HG03378 (cell line): ENCODE data around the gene FBRS.
"Not testable (repeated sequence)": the region's sequence is repeated elsewhere in the genome, so short reads cannot be mapped to it uniquely, and the experiment has no call there.

Source experiments
- ATAC-seq: cut with Tn5 transposase; IDR thresholded peaks from one replicate; pipeline ENCODE4 v1.9.1; 2021; ENCODE audit warnings: mild to moderate bottlenecking, moderate library complexity; ENCODE audit not compliant: unreplicated experiment

FBRS gene

DNA sequence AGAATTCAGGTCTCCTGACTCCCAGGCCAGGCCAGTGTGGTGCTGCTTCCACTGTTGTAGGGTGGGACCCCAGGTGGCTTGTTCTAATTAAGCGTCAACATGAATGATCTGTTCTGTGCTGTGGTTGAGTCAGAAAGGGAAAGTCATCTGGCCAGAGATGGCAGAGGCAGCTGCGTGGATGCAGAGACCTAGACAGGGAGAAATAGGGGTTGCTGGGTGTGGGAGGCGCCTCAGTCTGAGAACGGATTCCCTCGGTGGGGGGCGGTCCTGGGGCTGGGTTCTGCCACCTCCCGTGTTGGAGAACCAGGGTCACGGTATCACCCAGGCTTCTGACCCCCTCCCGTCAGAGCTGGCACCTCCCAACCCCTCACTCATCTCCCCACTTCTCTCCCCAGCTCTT is 5.6 kb downstream of the FBRS start:
- no peak for ATAC-seq

GRCh38 chr16:30664616-30665109 is 6.4 kb downstream of the FBRS start:
- ATAC-seq, result no peak

DNA sequence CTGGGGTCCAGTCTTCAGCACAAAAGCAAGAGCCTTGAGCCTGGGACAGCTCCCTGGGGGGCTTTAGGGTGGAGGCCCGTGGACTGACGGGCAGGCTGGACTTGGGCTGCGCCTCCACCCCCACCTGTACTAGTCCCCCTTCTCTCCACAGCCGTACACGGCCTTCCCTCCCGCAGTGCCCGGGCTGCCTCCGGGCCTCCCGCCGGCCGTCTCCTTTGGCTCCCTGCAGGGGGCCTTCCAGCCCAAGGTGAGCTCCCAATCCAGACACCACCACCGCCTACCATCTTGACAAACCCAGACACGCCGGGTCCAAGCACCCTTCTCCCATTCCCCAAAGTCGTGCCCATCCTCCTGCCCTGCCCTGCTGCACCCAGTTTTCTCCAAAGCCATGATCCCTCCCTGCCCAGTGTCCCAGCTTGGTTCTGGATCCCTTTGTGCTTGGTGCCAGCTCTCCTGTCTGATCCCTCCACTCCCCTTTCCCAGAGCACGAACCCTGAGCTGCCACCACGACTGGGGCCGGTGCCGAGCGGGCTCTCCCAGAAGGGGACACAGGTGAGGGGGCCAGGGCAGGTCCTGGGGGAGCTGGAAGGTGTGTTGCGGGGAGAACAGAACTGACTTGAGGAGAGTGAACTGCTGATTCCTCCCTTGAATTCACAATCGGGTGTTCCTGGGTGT is 7.1 kb downstream of the FBRS start:
- no peak for ATAC-seq

DNA sequence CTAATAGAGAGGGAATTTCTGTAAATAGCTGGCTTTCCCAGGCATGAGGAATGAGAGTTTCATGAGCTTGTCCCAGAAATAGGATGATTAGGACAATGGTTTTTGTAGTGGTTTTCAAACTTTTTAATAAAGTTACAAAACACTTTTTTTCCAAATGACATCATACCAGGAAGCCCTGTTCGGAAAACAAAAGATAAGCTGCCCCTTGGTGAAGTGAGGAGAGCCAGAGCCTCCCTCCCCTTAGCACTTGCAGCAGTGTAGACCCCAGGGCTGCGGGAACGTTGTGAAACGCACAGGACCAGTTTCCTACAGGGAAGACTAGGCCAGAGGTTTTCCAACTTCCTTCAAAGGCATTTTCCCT is 7.6 kb downstream of the FBRS start:
- no peak for ATAC-seq

DNA sequence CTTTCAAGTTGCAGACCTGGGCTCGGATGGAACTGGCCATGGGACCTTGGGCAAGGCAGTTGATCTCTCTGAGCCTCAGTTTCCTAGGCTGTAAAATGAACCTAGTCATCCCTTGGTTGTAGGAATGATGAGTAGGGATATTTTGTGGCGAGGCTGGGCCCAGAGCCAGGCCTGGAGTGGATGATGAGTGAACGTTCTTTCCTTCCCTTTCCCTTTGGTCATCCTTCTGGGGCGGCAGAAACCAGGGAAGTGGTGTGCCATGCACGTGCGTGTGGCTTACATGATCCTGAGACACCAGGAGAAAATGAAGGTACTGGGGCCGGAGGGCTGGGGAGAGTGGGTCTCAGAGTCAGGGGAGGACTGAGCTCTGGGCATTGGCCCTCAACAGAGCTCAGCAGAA is 8.4 kb downstream of the FBRS start:
- ATAC-seq, result no peak

DNA sequence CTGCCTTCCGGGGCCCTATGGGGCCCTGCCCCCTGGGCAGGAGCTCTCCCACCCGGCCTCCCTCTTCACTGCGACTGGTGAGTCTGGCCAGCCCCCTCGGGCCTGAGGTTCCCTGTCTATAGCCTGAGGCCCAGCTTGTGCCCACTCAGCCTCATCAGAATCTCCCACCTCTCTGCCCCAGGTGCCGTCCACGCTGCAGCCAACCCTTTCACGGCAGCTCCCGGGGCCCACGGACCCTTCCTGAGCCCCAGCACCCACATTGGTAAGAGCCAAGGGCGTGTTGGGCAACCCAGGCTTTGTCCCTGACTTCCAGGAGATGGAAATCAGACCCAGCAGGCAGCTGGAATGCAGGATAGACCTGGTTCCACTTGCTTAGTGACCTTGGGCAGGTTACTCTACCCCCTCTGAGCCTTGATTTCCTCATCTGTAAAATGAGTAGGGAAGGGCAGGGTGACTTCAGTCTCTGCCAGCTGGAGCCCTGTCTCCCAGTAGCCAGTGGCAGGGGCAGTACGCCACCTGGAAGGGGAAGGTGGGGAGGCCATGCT is 9.2 kb downstream of the FBRS start:
- no peak for ATAC-seq

DNA sequence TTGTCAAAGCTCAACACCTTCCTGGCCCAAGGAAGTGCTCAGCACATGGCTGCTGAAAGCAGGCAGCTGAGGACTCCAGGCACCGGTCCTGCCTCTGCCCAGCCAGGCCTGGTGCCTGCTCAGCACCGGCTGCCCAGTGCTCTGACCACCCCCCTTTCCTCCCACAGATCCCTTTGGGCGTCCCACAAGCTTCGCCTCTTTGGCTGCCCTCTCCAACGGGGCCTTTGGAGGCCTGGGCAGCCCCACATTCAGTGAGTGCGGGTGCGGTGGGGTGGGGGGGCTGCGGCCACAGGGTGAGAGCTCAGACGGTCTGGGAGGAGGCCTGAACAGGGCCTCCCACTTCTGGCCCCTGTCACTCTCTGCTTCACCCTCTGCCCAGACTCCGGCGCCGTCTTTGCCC is 10.2 kb downstream of the FBRS start:
- no peak for ATAC-seq

GRCh38 chr16:30669026-30669902 is 11.0 kb downstream of the FBRS start:
- ATAC-seq, result no peak

- ATAC-seq, result no peak
Measured at GRCh38 chr16:30669903-30670824, 11.9 kb downstream of the FBRS start.

GRCh38 chr16:30675143-30675542 is 16.9 kb downstream of the FBRS start:
- no peak for ATAC-seq

GRCh38 chr16:30677931-30678585 is 19.8 kb downstream of the FBRS start:
- no peak for ATAC-seq

- no peak for ATAC-seq
Measured at GRCh38 chr16:30678586-30678970, 20.3 kb downstream of the FBRS start.

GRCh38 chr16:30680326-30680725 is 22.1 kb downstream of the FBRS start:
- ATAC-seq, result no peak

- no peak for ATAC-seq
Measured at GRCh38 chr16:30688701-30689100, 30.5 kb downstream of the FBRS start.

DNA sequence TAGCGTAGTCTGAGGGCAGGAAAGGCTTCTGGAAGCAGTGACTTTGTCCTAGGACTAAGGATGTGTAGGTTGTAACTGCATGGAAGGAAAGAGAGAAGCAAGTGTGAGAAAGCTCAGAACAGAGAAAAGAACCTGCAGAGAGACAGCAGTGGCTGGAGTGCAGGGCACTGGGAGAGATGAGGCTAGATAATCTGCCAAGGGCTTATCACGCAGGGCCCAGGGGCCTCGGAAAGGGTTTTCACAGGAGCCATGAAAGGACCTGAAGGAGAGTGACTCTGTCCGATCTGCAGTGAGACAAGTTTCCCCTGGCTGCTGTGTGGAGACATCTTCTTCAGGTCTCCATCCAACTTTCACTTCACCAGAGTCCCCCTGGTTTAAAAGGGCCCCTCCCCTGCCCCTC is 33.7 kb downstream of the FBRS start:
- no peak for ATAC-seq

DNA sequence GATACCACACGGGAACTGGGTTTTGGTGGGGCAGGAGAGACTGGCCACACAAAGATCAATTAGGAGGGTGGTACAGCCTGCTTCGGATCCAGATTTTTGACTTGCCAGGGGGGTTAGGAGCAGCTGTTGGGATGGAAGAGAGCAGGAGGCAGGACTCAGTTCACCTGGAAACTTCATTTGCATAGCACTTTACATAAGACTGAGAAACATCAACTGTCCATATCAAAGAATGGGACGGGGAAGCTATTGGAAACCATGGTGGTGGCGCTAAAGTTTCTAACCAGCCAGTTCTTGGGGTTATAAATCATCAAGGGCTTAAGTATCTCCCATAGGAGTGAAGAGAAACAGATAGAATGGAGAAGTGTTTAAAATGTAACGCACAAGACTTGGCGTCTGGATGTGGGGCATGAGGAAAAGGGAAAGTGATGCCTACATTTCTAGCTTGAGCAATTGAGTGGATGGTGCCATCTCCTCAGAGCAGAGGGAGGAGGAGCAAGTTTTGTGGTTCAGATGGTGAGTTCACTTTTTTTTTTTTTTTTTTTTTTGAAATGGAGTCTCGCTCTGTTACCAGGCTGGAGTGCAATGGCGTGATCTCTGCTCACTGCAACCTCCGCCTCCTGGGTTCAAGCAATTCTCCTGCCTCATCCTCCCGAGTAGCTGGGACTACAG is 34.3 kb downstream of the FBRS start:
- ATAC-seq, result no peak

DNA sequence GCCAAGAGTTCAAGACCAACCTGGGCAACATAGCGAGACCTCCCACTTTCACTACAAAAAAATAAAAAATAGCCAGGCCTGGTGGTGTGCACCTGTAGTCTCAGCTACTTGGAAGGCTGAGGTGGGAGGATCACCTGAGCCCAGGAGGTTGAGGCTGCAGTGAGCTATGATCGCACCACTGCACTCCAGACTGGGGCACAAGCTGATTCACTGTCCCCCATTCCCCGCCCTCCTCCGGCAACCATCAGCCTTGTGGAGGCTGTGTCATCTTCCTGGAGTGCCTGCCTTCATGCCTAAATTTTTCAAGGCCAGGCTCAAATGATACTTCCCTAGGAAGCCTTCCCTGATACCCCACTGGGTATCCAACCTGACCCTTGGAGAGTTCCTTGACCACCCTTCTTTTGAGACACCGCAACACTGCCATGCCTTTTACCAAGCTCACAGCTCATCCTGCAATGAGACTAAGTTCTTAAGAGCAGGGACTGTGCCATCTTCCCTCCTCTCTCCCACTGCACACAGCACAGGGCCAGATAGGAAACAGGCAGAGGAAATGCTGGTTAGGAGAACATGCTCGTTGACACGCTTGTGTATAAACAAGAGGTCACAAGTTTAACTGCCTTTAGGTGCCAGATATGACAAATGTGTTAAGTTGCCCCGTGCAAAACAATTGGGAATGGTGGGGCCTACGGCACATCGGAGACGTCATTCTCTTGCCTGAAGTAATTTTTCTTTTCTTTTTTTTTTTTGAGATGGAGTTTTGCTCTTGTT is 36.9 kb downstream of the FBRS start:
- no peak for ATAC-seq

GRCh38 chr16:30696646-30697045 is 38.4 kb downstream of the FBRS start:
- ATAC-seq, result not testable (repeated sequence)
